ENCODE results near the gene SORBS2. TPM values are rescaled to one million over a fixed set of nuclear protein-coding genes. Genes with fewer than 3 reads are reported as not detected.

SORBS2 gene
- total RNA-seq, 1 experiment from 2014 or later = 0.34 TPM

- H3K27ac ChIP-seq (ENCODE audit: low read depth, low read length) = no peak overlapping the region
- H2AFZ ChIP-seq (ENCODE audit: low read depth, low read length, poor library complexity, severe bottlenecking) = no peak overlapping the region
- H3K9ac ChIP-seq (ENCODE audit: low read length) = no peak overlapping the region
- BruUV-seq (replicated peaks) = no TSS peak
- H4K20me1 ChIP-seq (ENCODE audit: insufficient read depth) = no peaks in the 10 kb centered on the region
- no peaks in the 10 kb centered on the region for H3K9me2 ChIP-seq (ENCODE audit: insufficient read depth)
- ChIA-PET RAD21 (ENCODE audit: low non-redundant PET in 1 of 2, low total read pairs in 2 of 2, uncharacterized antibody in 2 of 2, unreplicated experiment in 2 of 2) (no interaction called here), CTCF (no interaction called here), POLR2A (no interaction called here)
- ATAC-seq (no peak), DNase-seq (ENCODE audit: low read depth, low spot score) (no peak)
- no peak overlapping the region for H3K4me3 ChIP-seq (replicated peaks in 1 of 2; ENCODE audit: low read depth in 1 of 2, low read length in 2 of 2)
- H3K27me3 ChIP-seq (ENCODE audit: insufficient read depth, low read length) = no peaks in the 10 kb centered on the region
- TF ChIP-seq POLR2A (IDR thresholded peaks at IDR 0.05; ENCODE audit: borderline replicate concordance, extremely low read depth, insufficient read depth, insufficient read length) = no peak
- no peak for TF ChIP-seq CTCF (IDR thresholded peaks at IDR 0.05 in 2 of 3, conservative IDR thresholded peaks at IDR 0.05 in 1 of 3; ENCODE audit: borderline replicate concordance in 1 of 3, insufficient read depth in 1 of 3, low read depth in 2 of 3, low read length in 2 of 3)
- no peak for TF ChIP-seq YY1 (IDR thresholded peaks at IDR 0.05; ENCODE audit: extremely low read depth, insufficient replicate concordance, low read depth, low read length)
- no peak for TF ChIP-seq ZFX (IDR thresholded peaks at IDR 0.05)
- TF ChIP-seq RAD21 (IDR thresholded peaks at IDR 0.05; ENCODE audit: low read depth) = no peak
- TF ChIP-seq FOSL1 (IDR thresholded peaks at IDR 0.05; ENCODE audit: low read depth) = no peak
- no peak for TF ChIP-seq CBX3 (IDR thresholded peaks at IDR 0.05; ENCODE audit: low read depth)
- TF ChIP-seq SIN3A (IDR thresholded peaks at IDR 0.05; ENCODE audit: low read depth) = no peak
- TF ChIP-seq MAX (IDR thresholded peaks at IDR 0.05) = no peak
- TF ChIP-seq ZBTB33 (IDR thresholded peaks at IDR 0.05; ENCODE audit: extremely low read depth, insufficient replicate concordance, low read length) = no peak
- H3K36me3 ChIP-seq (ENCODE audit: control insufficient read depth in 1 of 2, insufficient read depth in 2 of 2, low read length in 2 of 2) = no peaks in the 10 kb centered on the region
- no peaks in the 10 kb centered on the region for H3K4me1 ChIP-seq (ENCODE audit: control insufficient read depth in 1 of 2, insufficient read depth in 2 of 2, low read length in 2 of 2)
- H3K4me2 ChIP-seq (ENCODE audit: low read length) = no peak overlapping the region
- H3K9me3 ChIP-seq (ENCODE audit: control insufficient read depth in 1 of 2, insufficient read depth in 1 of 2, low read depth in 1 of 2, low read length in 2 of 2) = no peaks in the 10 kb centered on the region
- no peaks in the 10 kb centered on the region for H3K79me2 ChIP-seq (ENCODE audit: insufficient read depth, low read length)
- intact Hi-C loops (cut with micrococcal nuclease) = no loop called here
These were observed 76.1 kb downstream of the SORBS2 start for GRCh38 chr4:185735866-185736400.
